Activated naive CD4-positive, alpha-beta T cell treated with anti-CD3 and anti-CD28 coated beads, Interleukin-2, amount 50 U/mL, for 16 hours (primary cell): ENCODE results near the gene PRSS27.

Experiments
- DNase-seq: peaks from one replicate; pipeline ENCODE4 v3.0.0-alpha.2; 2020

Gene PRSS27

GRCh38 chr16:2720064-2720457 lies at the start of gene PRSS27:
Gene PRSS27, minus strand, starts transcription at chr16:2720224. Its CDS starts 64 bp downstream, at chr16:2720160.
- no peak for DNase-seq

GRCh38 chr16:2769675-2770056 lies 49.6 kb upstream of the PRSS27 start:
- no peak for DNase-seq

DNA sequence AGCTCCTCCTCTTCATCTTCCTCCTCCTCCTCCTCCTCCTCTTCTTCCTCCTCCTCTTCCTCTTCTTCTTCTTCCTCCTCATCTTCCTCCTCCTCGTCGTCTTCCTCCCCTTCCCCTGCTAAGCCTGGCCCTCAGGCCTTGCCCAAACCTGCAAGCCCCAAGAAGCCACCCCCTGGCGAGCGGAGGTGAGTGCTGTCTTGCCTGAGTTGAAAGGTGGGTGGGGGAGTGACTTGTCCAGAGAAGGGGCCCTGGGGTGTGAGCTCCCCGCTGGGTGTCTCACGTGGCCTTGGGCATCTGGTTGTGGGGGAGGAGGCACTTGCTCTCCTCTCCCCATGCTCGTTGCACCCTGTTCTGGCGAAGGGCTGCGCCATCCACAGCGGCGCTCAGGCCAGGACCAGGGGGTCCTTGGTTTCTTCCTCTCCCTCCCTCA lies 49.1 kb upstream of the PRSS27 start:
- no peak for DNase-seq

DNA sequence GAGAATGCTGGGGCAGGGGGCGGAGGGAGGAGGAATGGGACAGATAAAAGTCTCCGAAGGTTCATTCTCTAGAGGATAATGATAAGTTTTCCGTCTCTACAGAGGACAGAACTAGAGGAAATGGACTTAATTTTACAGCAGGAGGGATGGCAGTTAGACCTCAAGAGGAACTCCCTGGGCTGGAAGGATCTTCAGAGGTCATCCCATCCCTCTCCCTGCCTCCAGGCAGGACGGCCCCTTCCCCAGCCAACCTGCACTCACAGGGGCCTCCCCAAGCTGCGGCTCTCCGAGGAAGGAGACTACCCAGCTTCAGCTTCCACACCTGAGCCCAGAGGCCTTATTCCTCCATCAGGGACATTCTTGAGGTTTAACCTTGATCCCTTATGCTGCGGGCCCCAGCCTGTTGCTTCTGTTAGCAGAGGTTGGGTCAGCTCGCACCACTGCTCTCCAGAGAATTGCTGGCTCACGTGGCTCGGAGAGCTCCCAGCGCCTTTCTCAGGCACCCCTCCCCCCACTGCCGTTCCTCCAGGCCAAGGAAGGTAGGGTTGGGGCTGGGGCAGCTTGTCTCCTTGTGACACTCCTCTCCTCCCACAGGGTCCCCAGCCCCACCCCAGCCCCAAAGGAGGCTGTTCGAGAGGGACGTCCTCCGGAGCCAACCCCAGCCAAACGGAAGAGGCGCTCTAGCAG lies 48.5 kb upstream of the PRSS27 start:
- DNase-seq, result no peak

GRCh38 chr16:2767891-2768290 lies 47.9 kb upstream of the PRSS27 start:
- no peak for DNase-seq

DNA sequence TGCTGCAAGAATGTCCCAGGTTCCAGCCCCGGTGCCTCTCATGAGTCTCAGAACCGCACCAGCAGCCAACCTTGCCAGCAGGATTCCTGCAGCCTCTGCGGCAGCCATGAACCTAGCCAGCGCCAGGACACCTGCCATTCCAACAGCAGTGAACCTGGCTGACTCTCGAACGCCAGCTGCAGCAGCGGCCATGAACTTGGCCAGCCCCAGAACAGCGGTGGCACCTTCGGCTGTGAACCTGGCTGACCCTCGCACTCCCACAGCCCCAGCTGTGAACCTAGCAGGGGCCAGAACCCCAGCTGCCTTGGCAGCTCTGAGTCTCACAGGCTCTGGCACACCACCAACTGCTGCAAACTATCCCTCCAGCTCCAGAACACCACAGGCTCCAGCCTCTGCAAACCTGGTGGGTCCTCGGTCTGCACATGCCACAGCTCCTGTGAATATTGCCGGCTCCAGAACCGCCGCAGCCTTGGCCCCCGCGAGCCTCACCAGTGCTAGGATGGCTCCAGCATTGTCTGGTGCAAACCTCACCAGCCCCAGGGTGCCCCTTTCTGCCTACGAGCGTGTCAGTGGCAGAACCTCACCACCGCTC lies 47.2 kb upstream of the PRSS27 start:
- no peak for DNase-seq

DNA sequence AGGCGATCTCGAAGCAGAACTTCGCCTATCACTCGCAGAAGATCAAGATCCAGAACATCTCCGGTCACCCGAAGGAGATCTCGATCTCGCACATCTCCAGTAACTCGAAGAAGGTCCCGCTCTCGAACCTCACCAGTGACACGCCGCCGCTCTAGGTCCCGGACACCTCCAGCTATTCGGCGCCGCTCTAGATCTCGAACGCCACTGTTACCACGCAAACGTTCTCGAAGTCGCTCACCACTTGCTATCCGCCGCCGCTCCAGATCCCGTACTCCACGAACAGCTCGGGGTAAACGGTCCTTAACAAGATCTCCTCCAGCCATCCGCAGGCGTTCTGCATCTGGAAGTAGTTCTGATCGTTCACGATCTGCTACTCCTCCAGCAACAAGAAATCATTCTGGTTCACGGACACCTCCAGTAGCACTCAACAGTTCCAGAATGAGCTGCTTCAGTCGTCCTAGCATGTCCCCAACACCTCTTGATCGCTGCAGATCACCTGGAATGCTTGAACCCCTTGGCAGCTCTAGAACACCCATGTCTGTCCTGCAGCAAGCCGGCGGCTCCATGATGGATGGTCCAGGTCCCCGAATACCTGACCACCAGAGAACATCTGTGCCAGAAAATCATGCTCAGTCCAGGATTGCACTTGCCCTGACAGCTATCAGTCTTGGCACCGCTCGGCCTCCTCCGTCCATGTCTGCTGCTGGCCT lies 46.6 kb upstream of the PRSS27 start:
- no peak for DNase-seq

DNA sequence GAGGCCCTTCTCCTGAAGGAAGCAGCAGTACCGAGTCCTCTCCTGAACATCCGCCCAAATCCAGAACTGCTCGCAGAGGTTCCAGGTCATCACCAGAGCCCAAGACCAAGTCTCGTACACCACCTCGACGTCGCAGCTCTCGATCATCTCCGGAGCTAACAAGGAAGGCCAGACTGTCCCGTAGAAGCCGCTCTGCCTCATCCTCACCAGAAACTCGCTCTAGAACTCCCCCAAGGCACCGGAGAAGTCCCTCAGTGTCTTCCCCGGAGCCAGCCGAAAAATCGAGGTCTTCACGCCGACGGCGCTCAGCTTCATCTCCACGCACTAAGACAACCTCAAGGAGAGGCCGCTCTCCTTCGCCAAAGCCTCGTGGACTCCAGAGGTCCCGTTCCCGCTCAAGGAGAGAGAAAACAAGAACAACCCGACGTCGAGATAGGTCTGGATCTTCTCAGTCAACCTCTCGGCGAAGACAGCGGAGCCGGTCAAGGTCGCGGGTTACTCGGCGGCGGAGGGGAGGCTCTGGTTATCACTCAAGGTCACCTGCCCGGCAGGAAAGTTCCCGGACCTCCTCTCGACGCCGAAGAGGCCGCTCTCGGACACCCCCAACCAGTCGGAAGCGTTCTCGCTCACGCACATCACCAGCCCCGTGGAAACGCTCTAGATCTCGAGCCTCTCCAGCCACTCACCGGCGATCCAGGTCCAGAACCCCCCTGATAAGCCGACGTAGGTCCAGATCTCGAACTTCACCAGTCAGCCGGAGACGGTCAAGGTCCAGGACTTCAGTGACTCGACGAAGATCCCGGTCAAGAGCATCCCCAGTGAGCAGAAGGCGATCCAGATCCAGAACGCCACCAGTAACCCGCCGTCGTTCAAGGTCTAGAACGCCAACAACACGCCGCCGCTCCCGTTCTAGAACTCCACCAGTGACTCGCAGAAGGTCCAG lies 45.7 kb upstream of the PRSS27 start:
- no peak for DNase-seq

- DNase-seq, result no peak
These were observed 44.7 kb upstream of the PRSS27 start for GRCh38 chr16:2764718-2765117.

DNA sequence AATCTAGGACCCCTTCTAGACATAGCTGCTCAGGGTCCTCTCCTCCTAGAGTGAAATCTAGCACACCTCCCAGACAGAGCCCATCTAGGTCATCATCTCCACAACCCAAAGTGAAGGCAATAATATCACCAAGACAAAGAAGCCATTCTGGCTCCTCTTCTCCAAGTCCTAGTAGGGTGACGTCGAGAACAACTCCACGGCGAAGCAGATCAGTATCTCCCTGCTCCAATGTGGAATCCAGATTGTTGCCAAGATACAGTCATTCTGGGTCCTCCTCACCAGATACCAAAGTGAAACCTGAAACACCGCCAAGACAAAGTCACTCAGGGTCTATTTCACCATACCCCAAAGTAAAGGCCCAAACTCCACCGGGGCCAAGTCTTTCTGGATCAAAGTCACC lies 43.1 kb upstream of the PRSS27 start:
- no peak for DNase-seq

- DNase-seq, result no peak
These were observed 42.7 kb upstream of the PRSS27 start for GRCh38 chr16:2762711-2763110.

DNA sequence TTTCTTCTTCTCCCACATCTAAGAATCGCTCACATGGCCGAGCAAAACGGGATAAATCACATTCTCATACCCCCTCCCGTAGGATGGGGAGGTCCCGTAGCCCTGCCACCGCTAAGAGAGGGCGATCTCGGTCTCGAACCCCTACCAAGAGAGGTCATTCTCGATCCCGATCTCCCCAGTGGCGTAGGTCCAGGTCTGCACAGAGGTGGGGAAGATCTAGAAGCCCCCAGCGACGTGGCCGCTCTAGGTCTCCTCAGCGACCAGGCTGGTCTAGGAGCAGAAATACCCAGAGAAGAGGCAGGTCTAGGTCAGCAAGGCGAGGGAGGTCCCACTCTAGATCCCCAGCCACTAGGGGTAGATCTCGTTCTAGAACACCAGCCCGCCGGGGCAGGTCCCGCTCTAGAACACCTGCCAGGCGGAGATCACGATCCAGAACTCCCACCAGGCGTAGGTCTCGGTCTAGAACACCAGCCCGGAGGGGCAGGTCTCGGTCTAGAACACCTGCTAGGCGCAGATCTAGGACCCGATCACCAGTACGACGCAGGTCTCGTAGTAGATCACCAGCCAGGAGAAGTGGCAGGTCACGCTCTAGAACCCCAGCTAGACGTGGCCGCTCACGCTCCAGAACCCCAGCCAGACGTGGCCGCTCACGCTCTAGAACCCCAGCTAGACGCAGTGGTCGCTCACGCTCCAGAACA lies 42.0 kb upstream of the PRSS27 start:
- DNase-seq, result no peak

- DNase-seq, result no peak
These were observed 41.4 kb upstream of the PRSS27 start for GRCh38 chr16:2761472-2761871.

DNA sequence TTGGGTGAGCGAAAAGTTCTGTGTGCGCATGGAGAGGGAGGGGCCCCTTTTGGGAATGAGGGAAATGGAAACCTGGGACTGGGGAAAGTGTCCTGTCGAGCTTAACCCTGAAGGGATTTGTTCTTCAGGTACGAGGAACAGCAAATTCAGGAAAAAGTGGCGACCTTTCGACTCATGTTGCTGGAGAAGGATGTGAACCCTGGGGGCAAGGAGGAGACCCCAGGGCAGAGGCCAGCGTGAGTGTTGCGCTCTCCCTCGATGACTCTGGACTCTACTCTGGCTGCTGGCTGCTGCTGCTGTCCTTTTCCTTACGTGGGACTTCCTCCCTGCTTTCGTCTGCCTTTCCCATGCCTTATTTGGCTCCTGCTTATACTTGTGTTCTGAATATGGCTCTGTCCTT lies 37.3 kb upstream of the PRSS27 start:
- DNase-seq, result no peak

GRCh38 chr16:2756288-2757015 lies 36.4 kb upstream of the PRSS27 start:
- no peak for DNase-seq

GRCh38 chr16:2755158-2755557 lies 35.1 kb upstream of the PRSS27 start:
- DNase-seq, result no peak

DNA sequence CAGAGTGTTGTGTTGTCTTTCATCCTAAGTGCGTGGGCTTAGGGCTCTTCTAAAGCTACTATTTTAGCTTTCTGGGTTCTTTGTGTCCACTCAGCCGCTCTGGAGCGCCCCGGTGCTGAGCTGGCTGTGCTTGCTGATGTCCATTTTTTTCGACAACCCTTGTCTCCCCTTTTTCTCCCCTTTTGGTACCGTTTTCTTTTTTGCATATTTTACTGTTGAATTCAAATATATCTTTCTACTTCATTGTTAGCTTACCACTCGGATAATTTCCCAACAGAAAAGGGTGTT lies 33.7 kb upstream of the PRSS27 start:
- no peak for DNase-seq

DNA sequence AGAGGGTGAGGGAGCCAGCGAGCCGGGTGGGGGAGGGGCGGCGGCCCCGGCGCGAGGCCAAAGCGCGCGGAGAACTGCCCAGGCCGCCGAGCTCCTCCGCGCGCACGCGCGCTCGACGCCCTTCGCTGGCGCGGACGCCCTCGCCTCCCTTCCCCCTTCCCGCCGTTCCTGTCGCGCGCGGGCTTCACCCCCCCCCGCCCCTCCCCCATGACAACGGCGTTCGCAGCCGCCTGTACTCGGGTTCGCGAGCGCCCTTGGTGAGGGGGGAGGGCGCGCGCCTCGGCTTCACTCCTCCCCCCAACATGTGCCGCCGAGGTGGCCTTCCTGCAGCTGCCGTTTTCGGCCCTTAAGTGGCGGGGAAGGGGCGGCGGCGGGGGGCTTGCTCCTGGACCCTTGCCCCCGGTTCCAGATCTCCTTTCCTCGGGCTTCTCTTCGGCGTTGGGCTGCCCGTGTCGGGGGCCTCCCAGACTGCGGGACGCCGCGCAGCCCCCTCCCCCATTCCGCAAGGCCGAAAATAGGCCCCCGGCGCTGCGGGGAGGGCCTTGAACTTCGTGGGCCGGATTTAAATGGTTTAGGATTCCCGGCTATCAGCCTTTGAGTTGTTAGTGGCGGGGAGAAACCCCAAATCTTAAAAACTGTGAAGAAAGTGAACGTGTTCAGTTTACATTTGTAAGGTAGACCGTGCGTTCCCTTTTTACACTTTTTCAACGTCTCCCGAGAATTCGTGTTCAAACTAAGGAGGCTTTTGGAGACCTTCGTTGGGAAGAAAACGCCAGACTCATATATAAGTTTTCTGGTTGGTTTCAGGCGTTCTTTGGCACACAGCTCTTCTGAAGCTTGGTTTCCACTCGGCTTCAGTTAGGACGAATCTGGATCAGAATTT lies 33.1 kb upstream of the PRSS27 start:
- DNase-seq, result peak; percentile 68

DNA sequence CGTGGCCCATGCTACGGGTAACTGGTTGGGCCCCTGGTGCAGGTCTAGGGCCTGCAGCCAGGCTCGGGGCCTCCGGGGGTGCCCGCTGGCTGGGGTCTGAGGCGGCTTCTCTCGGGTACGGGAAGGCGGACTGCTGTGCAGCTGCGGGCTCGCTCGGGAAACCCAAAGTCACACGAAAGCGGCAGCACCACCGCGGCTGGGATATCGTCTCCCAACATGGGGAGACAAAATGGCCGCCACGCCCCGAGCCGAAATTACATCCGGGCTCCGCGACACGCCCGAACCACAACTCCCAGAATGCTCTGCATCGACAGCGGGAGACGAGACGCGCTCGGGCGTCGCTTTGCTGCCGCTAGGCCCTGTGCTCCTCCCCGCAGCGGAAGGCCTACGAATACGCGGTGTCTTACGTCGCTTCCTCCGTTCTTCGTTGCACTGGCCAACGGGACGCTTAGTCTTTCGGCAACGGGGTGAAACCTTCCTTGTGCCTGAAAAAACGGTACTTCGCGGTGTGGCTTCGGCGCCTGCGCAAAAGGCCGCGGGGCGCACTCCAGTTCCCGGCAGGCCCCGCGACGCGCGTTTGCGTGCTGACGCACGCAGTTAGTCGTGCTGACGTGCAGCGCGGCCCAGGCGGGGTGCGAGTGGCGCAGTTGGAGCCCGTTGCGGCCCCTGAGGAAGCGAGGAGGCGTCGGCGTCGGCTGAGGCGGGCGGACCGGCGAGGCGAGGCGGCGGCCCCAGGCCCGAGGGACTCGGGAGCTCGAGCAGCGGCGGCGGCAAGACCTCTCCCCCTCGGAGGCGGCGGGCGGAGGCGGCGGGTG lies 32.2 kb upstream of the PRSS27 start, which contains the start of gene SRRM2:
Gene SRRM2 (plus strand): TSS at position 604 of the 815 bp plus-strand sequence. CDS start 3,727 bp downstream, outside the sequence.
- peak; percentile 93 for DNase-seq

DNA sequence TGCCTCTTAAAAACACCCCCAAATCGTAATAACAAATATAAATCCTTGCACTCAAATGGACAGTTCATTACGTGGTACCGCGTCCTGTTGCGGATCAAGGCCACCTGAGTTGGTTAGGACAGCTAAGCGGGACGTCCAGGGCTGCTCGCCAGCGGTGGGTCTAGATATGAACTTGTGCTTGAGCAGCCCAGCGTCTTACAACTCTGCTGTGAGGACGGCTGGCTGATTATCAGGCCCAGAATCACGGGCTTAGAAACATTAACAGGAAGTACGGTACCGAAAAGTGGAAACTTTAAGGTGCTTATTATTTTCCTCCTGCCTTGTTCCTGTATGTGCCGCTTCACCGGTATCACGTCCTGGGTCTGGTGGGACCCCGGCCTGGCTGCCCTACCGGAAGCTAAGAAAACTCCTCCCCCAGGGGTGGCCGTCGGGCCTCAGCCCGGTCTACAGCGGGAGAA lies 31.6 kb upstream of the PRSS27 start:
- no peak for DNase-seq
